ENCODE results near the gene UBE2Q1.

UBE2Q1 gene

DNA sequence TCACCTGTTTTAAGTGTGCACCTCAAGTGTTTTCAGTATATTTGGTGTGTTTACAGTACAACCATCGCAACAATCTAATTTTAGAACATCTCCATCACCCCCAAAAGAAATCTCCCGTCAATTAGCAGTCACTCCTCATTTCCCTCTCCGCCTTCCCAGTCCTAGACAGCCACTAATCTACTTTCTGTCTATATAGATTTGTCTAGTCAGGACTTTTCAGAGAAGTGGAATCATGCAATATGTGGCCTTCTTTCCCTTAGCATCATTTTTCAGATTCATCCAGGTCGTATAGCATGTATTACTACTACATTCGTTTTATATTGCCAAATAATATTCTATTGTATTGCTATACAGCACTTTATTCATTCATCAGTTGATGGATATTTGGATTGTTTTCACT is 54.6 kb downstream of the UBE2Q1 start:
- no peak for DNase-seq (ENCODE audit: low read depth, low spot score)

DNA sequence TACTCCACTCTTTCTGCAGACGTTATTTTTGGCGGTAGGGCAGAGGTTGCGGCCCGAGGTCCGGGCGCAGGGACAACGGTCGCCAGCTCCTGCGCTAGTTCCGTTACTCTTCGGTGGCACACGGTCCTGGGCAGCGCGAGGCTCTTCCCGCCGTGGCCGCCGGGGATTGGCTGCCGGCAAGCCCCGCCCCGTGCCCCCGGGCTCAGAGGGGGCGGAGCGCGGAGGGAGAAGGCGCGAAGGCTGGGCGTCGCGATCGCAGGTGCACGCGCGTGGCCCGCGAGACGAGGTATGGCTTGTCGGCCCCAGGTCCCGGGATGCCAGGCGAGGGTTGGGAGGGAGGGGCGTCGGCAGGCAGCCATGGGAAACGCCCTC is 55.7 kb downstream of the UBE2Q1 start:
- DNase-seq (ENCODE audit: low read depth, low spot score) = no peak

DNA sequence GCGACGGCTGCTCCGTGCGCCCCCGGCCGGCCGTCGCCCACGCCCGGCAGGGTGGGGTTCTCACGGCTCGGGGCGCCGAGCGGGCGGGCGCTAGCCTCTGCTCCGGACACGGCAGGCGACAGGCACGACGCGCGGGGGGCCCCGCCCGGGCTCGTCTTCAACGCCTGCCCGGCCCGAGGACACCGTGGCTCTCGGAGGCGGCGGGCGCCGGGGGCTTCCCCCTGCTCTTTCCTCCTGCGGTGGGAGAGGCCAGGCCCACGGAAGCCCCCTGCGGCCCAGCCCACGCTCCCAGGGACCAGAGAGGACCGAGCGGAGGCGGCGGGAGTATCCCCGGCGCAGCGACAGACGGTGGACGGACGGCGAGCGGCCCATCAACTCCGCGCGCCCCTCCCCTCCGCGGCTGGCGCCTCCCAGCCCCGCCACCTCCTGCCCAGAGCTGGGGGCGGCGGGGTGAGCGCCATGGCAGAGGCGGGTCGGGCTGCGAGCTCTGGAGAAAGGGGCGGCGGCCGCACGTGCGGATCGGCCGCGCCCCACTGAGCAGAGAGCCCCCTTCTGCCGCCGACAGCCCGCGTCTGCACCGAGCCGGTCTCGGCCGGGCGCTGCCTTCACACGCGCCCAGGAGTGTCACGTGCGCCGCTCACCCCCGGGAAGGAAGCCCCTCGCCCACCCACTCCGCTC is 56.3 kb downstream of the UBE2Q1 start, which contains the start of the genes SHE and TDRD10:
TSS of gene SHE (minus strand) at position 347 of the 678 bp plus-strand sequence. CDS start 386 bp downstream, outside the sequence.
TSS of gene TDRD10 (plus strand) at position 154 of the 678 bp plus-strand sequence. CDS start 4,685 bp downstream, outside the sequence.
- no peak for DNase-seq (ENCODE audit: low read depth, low spot score)

DNA sequence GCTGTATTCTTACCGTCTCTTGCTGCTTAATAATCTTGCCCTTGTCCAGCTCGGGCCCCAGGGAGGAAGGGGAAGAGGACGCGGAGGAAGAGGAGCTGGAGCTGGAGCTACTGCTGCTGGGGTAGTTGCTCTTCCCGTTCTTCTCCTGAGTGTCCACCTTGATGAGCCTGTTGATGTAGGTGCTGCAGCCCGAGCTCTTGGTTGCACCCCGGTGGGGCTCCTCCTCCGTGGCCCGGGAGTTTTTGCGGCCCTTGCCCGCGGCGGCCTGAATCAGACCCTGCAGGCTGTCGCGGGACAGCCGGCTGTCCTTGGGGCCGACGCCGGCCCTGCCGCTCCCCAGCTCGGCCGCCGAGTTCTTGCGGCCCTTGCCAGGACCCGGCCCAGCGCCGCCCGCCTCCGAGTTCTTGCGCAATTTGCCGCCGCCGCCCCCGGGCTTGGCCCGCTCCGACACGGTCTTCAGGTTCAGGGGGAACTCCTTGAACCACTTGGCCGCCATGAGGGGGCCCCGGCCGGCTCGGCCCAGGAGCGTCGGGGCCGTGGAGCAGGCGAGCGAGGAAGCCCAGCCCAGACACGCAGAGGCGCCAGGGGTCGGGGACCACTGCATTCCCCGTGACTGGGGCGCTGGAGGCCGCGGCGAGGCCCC is 56.9 kb downstream of the UBE2Q1 start:
- no peak for DNase-seq (ENCODE audit: low read depth, low spot score)

DNA sequence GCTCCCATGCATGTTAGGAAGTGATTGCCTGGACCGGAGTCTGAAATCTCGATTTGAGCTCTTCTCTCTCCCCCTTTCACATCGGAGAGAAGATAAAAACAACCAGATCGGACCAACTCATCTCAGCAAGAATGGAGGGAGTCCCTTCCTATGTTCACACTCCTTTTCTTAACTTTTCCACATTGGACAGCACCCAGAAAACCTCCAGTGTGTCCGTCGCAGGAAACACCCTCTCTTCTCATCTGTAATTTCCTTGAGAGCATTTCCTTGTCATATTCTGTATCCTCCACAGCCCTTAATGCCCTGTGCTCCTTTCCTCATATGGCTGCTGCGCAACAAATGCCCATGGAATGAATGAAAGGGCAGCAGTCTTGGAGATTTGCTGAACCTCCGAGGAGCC is 57.9 kb downstream of the UBE2Q1 start:
- no peak for DNase-seq (ENCODE audit: low read depth, low spot score)

DNA sequence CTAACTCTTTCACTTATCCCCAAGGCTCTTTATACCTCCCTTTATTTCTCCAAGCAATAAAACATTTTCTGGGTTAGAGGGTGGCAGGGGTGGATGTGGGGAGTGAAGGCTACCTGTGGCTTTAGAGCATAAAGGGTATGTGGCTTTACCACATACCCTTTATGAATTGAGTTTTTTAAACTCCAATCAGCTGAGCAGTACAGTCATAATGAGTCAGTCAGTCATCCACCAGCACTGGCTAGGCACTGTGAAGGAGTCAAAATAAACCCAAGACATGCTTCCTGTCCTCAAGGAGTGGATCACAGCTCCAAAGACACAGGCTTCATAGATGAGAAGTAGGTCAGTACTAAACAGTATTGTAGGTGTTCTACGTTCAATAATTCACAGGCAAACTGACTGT is 59.0 kb downstream of the UBE2Q1 start:
- DNase-seq (ENCODE audit: low read depth, low spot score) = no peak

All from activated CD4-positive, CD25-positive, alpha-beta regulatory T cell treated with anti-CD3 and anti-CD28 coated beads, Interleukin-2, amount 50 U/mL, for 16 hours (primary cell).